ENCODE results near the gene SKI. TPM values are rescaled to one million over a fixed set of nuclear protein-coding genes. Genes with fewer than 3 reads are reported as not detected.

Gene SKI
- total RNA-seq, 1 donor from 2014 or later, result 26.9 TPM

- Histone ChIP-seq H3K4me3 (ENCODE audit: low read depth, low read length) (no peak overlapping the region), H3K36me3 (ENCODE audit: control insufficient read depth, insufficient read depth, low read length) (no peaks in the 10 kb centered on the region), H3K27me3 (ENCODE audit: control insufficient read depth, insufficient read depth, low read length) (no peaks in the 10 kb centered on the region)
- DNase-seq (ENCODE audit: low read depth), result no peak
- no peak for TF ChIP-seq CTCF (IDR thresholded peaks at IDR 0.05; ENCODE audit: insufficient read depth, low read length, poor library complexity, severe bottlenecking)
These were observed 88.4 kb downstream of the SKI start for GRCh38 chr1:2316451-2316961.

- TF ChIP-seq CTCF (IDR thresholded peaks at IDR 0.05; ENCODE audit: insufficient read depth, low read length, poor library complexity, severe bottlenecking), result no peak
- DNase-seq (ENCODE audit: low read depth), result no peak
- no peaks in the 10 kb centered on the region for H3K36me3 ChIP-seq (ENCODE audit: control insufficient read depth, insufficient read depth, low read length)
- H3K4me3 ChIP-seq (ENCODE audit: low read depth, low read length), result no peak overlapping the region
- H3K27me3 ChIP-seq (ENCODE audit: control insufficient read depth, insufficient read depth, low read length), result no peaks in the 10 kb centered on the region
These were observed 89.3 kb downstream of the SKI start for GRCh38 chr1:2317230-2318065.

GRCh38 chr1:2318314-2319278 is 90.5 kb downstream of the SKI start:
- DNase-seq (ENCODE audit: low read depth), result no peak
- Histone ChIP-seq H3K36me3 (ENCODE audit: control insufficient read depth, insufficient read depth, low read length) (no peaks in the 10 kb centered on the region), H3K4me3 (ENCODE audit: low read depth, low read length) (no peak overlapping the region), H3K27me3 (ENCODE audit: control insufficient read depth, insufficient read depth, low read length) (peaks cover 3% of the 10 kb centered on the region)
- TF ChIP-seq CTCF (IDR thresholded peaks at IDR 0.05; ENCODE audit: insufficient read depth, low read length, poor library complexity, severe bottlenecking), result no peak

- Histone ChIP-seq H3K36me3 (ENCODE audit: control insufficient read depth, insufficient read depth, low read length) (no peaks in the 10 kb centered on the region), H3K4me3 (ENCODE audit: low read depth, low read length) (no peak overlapping the region), H3K27me3 (ENCODE audit: control insufficient read depth, insufficient read depth, low read length) (peaks cover 4% of the 10 kb centered on the region)
- DNase-seq (ENCODE audit: low read depth), result no peak
- no peak for TF ChIP-seq CTCF (IDR thresholded peaks at IDR 0.05; ENCODE audit: insufficient read depth, low read length, poor library complexity, severe bottlenecking)
These were observed 91.2 kb downstream of the SKI start for GRCh38 chr1:2319291-2319690.

GRCh38 chr1:2320006-2320405 is 91.9 kb downstream of the SKI start:
- Histone ChIP-seq H3K27me3 (ENCODE audit: control insufficient read depth, insufficient read depth, low read length) (peaks cover 8% of the 10 kb centered on the region), H3K36me3 (ENCODE audit: control insufficient read depth, insufficient read depth, low read length) (no peaks in the 10 kb centered on the region), H3K4me3 (ENCODE audit: low read depth, low read length) (no peak overlapping the region)
- DNase-seq (ENCODE audit: low read depth), result no peak
- TF ChIP-seq CTCF (IDR thresholded peaks at IDR 0.05; ENCODE audit: insufficient read depth, low read length, poor library complexity, severe bottlenecking), result no peak
